Measurements from ENCODE around the gene EHMT2.
A peak's percentile ranks its signal among the peaks of the same experiment; 100 is the strongest.

- TF ChIP-seq KLF1 (tag by site-specific recombination; IDR thresholded peaks at IDR 0.05) = no peak
- TF ChIP-seq KLF7 (tag by site-specific recombination; IDR thresholded peaks at IDR 0.05; ENCODE audit: borderline replicate concordance) = no peak
- TF ChIP-seq ZBTB44 (tag by site-specific recombination; IDR thresholded peaks at IDR 0.05) = no peak
- 0 out of 2 replicates have a peak, but pooled peaks have one; percentile 17 for TF ChIP-seq ZBTB7A (tag by site-specific recombination; IDR thresholded peaks at IDR 0.05; ENCODE audit: low read depth)
- no peak for TF ChIP-seq CTCF (tag by site-specific recombination; IDR thresholded peaks at IDR 0.05)
- TF ChIP-seq ZNF48 (tag by site-specific recombination; IDR thresholded peaks at IDR 0.05) = no peak
- TF ChIP-seq REST (tag by site-specific recombination; IDR thresholded peaks at IDR 0.05) = peak; percentile 38; the same call in 1 of the 2 replicates
- TF ChIP-seq ZNF121 (tag by site-specific recombination; IDR thresholded peaks at IDR 0.05) = peak; percentile 80; the same call in 1 of the 2 replicates
These were observed 34.9 kb downstream of the EHMT2 start, which contains the start of gene NEU1 for GRCh38 chr6:31862344-31863235.
